ENCODE measurements around the gene TALDO1. TPM values are rescaled to one million over a fixed set of nuclear protein-coding genes. Genes with fewer than 3 reads are reported as not detected.

TALDO1 gene
- total and polyA plus RNA-seq, 2 donors (not counting 3 experiments of a cell fraction or from before 2014, with no cell fraction given), result 211 to 294 TPM

GRCh38 chr11:699753-700152 is 47.5 kb upstream of the TALDO1 start:
- no peak for DNase-seq (ENCODE audit: low read depth, low spot score)
- Histone ChIP-seq H3K9me3 (replicated peaks; ENCODE audit: control insufficient read depth, insufficient read depth, low read length) (no peaks in the 10 kb centered on the region), H3K36me3 (ENCODE audit: control insufficient read depth in 2 of 2, extremely low read depth in 1 of 2, insufficient read depth in 2 of 2, low read length in 2 of 2) (no peaks in the 10 kb centered on the region), H3K27me3 (ENCODE audit: control insufficient read depth in 2 of 2, insufficient read depth in 2 of 2, low read length in 2 of 2) (no peaks in the 10 kb centered on the region), H3K4me1 (ENCODE audit: control insufficient read depth, extremely low read depth, insufficient read depth, low read length) (no peaks in the 10 kb centered on the region), H3K9ac (replicated peaks; ENCODE audit: extremely low read depth, insufficient read depth, low read length) (no peak overlapping the region), H4K20me1 (replicated peaks; ENCODE audit: control insufficient read depth, extremely low read depth, insufficient read depth, low read length) (no peaks in the 10 kb centered on the region), H2AFZ (ENCODE audit: low read depth, low read length) (no peak overlapping the region), H3K4me2 (ENCODE audit: insufficient read depth, low read length) (no peak overlapping the region), H3K4me3 (replicated peaks in 1 of 3; ENCODE audit: insufficient read depth in 1 of 3, low read depth in 1 of 3, low read length in 3 of 3) (no peak overlapping the region), H3K9me1 (replicated peaks; ENCODE audit: control insufficient read depth, extremely low read depth, insufficient read depth, low read length) (no peaks in the 10 kb centered on the region), H3K27ac (ENCODE audit: insufficient read depth, low read depth, low read length) (no peak overlapping the region), H3K79me2 (ENCODE audit: control insufficient read depth, insufficient read depth, low read length) (peaks cover 20% of the 10 kb centered on the region)
- TF ChIP-seq, protein P1, sequence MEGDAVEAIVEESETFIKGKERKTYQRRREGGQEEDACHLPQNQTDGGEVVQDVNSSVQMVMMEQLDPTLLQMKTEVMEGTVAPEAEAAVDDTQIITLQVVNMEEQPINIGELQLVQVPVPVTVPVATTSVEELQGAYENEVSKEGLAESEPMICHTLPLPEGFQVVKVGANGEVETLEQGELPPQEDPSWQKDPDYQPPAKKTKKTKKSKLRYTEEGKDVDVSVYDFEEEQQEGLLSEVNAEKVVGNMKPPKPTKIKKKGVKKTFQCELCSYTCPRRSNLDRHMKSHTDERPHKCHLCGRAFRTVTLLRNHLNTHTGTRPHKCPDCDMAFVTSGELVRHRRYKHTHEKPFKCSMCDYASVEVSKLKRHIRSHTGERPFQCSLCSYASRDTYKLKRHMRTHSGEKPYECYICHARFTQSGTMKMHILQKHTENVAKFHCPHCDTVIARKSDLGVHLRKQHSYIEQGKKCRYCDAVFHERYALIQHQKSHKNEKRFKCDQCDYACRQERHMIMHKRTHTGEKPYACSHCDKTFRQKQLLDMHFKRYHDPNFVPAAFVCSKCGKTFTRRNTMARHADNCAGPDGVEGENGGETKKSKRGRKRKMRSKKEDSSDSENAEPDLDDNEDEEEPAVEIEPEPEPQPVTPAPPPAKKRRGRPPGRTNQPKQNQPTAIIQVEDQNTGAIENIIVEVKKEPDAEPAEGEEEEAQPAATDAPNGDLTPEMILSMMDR (IDR thresholded peaks at IDR 0.05; ENCODE audit: extremely low read depth in 1 of 2, insufficient read depth in 1 of 2, low read depth in 1 of 2, low read length in 2 of 2), result no peak
- ChIA-PET CTCF (no interaction called here), POLR2A (interaction anchor here (0.6 kb wide), 1 partner anchor 145 kb away, joined by 3 read pairs; no protein-coding TSS in a partner anchor)
- FAIRE-seq, result no peak
- intact Hi-C loops (cut with micrococcal nuclease) (loop anchor here (5.0 kb wide), 1 partner anchor 162 kb away; the partner anchor contains the start of genes HRAS and LRRC56), dilution Hi-C loops (cut with MboI; ENCODE audit: extremely low pct_ligation_motif_present, low sequenced_read_pairs) (no loop called here)
- BruUV-seq (replicated peaks), result no TSS peak

- dilution Hi-C loops (cut with MboI; ENCODE audit: extremely low pct_ligation_motif_present, low sequenced_read_pairs), result no loop called here
- intact Hi-C loops (cut with micrococcal nuclease), result no loop called here
- no TSS peak for BruUV-seq (replicated peaks)
These were observed 45.4 kb upstream of the TALDO1 start for GRCh38 chr11:701741-702461.

More at GRCh38 chr11:701741-702461, 45.4 kb upstream of the TALDO1 start:
- POLR2A ChIA-PET, result no interaction called here
- FAIRE-seq (no peak), DNase-seq (ENCODE audit: low read depth, low spot score) (no peak)
- Histone ChIP-seq H3K4me2 (ENCODE audit: insufficient read depth, low read length) (no peak overlapping the region), H3K36me3 (ENCODE audit: control insufficient read depth in 2 of 2, extremely low read depth in 1 of 2, insufficient read depth in 2 of 2, low read length in 2 of 2) (no peaks in the 10 kb centered on the region), H3K9me1 (replicated peaks; ENCODE audit: control insufficient read depth, extremely low read depth, insufficient read depth, low read length) (no peaks in the 10 kb centered on the region), H3K27ac (ENCODE audit: insufficient read depth, low read depth, low read length) (no peak overlapping the region), H3K9me3 (replicated peaks; ENCODE audit: control insufficient read depth, insufficient read depth, low read length) (no peaks in the 10 kb centered on the region), H3K79me2 (ENCODE audit: control insufficient read depth, insufficient read depth, low read length) (peaks cover 11% of the 10 kb centered on the region), H3K4me3 (replicated peaks in 1 of 3; ENCODE audit: insufficient read depth in 1 of 3, low read depth in 1 of 3, low read length in 3 of 3) (no peak overlapping the region), H3K27me3 (ENCODE audit: control insufficient read depth in 2 of 2, insufficient read depth in 2 of 2, low read length in 2 of 2) (no peaks in the 10 kb centered on the region), H3K4me1 (ENCODE audit: control insufficient read depth, extremely low read depth, insufficient read depth, low read length) (peaks cover 5% of the 10 kb centered on the region), H3K9ac (replicated peaks; ENCODE audit: extremely low read depth, insufficient read depth, low read length) (no peak overlapping the region), H4K20me1 (replicated peaks; ENCODE audit: control insufficient read depth, extremely low read depth, insufficient read depth, low read length) (no peaks in the 10 kb centered on the region), H2AFZ (ENCODE audit: low read depth, low read length) (no peak overlapping the region)
- TF ChIP-seq MYC (IDR thresholded peaks at IDR 0.05; ENCODE audit: low read depth, low read length) (no peak), EZH2 (IDR thresholded peaks at IDR 0.05; ENCODE audit: borderline replicate concordance, low read depth, low read length, severe bottlenecking) (no peak), MAX (IDR thresholded peaks at IDR 0.05; ENCODE audit: insufficient read depth, insufficient read length) (no peak), FOS (IDR thresholded peaks at IDR 0.05; ENCODE audit: borderline replicate concordance, insufficient read depth, low read length) (no peak), JUN (IDR thresholded peaks at IDR 0.05; ENCODE audit: borderline replicate concordance, insufficient read depth, insufficient read length, low read depth) (no peak), POLR2A (IDR thresholded peaks at IDR 0.05; ENCODE audit: low read depth, low read length) (no peak), POLR2AphosphoS5 (IDR thresholded peaks at IDR 0.05; ENCODE audit: insufficient read depth, low read depth, low read length) (no peak), GATA2 (IDR thresholded peaks at IDR 0.05; ENCODE audit: insufficient read depth, insufficient read length, low read depth, low read length) (no peak)
- TF ChIP-seq, protein P1 (IDR thresholded peaks at IDR 0.05; ENCODE audit: extremely low read depth in 1 of 2, insufficient read depth in 1 of 2, low read depth in 1 of 2, low read length in 2 of 2), result no peak
- CTCF ChIA-PET, result no interaction called here

Data from endothelial cell of umbilical vein (primary cell).